Stimulated activated CD4-positive, alpha-beta T cell treated with anti-CD3 and anti-CD28 coated beads, Interleukin-1b, Interleukin-23, amount 100 ng/mL, for 24 hours (primary cell): ENCODE measurements around the gene MGAT5.
"Not testable (repeated sequence)": the region's sequence is repeated elsewhere in the genome, so short reads cannot be mapped to it uniquely, and the experiment has no call there.

Source experiments
- DNase-seq, 4 experiments: peaks; one replicate each; pipeline ENCODE4 v3.0.0-alpha.2; 2020; ENCODE audit warnings: low read depth in 4 of 4, low spot score in 1 of 4

MGAT5 gene

DNA sequence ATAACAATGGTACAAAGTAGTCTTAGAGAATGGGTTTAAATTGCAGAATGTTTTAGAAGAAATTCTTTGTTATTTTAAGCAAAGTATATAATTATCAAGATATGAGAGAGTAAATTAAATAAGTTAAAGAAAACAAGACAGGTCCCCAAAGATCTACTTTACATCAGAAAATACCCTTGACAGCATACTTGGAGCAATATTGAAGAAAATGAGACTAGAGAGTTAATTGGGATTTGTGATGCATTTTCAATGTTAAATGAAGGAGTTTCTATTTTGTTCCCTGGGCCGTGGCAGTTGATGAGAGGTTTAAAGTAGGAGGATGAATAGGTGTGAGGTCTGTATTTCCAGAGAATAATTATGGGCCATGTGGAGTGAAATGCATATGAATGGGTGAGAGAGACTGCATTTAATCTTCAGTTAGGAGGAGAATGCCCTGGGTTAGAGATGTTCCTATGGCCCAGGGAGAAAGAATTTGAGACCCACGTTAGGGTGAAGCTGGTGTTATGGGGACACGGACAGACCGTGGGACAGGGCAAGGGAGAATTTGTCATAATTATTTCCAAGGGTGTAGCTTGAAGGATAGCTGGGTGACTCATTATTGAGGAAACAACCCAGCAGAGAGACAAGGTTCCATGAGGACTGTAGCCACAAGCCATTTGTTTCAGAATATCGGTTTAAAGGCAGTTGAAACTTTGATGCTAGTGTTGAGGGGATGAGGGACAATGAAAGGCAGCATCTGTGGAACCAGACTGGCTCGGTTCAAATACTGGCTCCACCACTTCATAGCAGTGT lies 22.7 kb downstream of the MGAT5 start:
- no peak for DNase-seq

DNA sequence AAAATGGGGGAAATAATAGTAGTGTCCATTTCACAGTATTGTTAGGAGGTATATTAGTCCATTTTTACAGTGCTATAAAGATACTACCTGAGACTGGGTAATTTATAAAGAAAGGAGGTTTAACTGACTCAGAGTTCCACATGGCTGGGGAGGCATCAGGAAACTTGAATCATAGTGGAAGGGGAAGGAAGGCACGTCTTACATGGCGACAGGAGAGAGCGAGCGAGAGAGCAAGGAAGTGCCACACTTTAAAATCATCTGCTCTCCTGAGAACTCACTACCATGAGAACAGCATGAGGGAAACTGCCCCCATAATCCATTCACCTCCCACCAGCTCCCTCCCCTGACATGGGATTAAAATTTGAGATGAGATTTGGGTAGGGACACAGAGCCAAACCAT lies 23.4 kb downstream of the MGAT5 start:
- DNase-seq, result no peak

DNA sequence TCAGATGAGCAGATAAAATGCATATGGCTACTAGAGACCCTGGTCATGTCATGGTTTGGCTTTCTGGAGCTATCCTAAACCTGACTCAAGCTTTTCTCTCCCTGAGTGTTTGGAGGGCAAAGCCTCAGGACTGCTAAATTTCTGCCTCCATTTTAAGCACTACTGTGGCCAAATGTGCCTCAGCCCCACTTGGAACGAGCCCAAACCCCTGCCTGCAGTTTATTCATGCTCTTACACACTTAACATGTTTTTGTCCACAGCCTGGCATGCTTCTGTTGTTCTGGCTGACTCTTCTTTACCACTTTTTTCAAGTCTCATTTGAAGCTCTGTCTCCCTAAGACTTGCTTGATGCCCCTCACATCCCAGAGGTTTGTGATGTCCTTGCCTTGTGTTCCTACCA lies 24.7 kb downstream of the MGAT5 start:
- DNase-seq, result no peak

DNA sequence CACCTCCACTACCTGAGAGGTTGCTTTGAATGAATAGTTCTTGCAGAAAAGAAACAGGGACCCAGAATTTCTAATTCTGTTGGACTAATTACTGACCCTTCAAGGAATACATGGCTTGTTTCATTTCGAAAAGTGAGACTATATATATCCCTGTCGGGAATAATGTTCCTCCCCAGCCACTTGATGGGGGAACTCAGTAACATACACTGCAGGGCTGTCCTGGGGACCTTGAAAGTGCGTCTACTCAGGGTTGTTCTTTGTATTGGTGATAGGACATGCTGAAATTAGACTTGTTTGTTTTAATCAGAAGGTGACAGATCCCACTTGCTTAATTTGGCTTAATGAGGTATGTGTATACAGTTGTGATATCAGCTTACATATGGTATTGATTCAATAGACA lies 25.5 kb downstream of the MGAT5 start:
- DNase-seq, result no peak

DNA sequence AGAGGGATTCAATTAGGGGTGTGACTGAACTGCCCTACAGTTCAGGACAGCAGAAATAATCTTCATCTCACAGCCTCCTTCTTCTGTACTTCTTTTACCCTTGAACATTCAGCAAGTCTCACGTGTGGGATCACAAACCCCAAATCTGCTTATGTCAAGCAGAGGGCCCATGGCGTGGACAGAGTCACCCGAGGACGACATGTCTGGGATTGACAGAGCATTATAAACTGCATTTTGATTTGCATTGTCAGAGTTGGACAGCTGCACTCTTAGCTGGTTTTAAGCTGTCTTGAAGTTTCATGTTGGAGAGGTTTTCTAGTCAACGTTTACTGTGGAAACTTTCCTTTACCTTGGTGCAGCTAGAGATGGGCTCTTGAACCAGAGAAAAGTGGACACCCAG lies 26.4 kb downstream of the MGAT5 start:
- no peak for DNase-seq

DNA sequence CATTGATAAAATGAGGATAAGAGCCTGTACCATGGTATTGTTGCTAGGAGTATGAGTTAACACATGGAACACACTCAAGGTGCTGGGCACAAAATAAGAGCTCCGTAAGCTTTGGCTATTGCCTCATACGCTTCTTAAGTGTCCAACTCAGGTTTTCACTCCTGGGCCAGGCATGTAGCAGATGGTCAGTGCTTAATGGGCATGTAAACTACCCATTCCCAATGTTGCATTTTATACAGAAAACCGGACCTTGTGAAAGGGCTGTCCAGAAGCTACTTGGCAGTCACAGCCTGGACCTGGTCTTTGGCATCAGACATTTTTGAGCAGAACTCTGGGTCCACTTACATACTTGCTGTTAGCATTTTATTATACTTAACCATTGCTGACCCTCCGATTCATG lies 26.9 kb downstream of the MGAT5 start:
- no peak for DNase-seq

DNA sequence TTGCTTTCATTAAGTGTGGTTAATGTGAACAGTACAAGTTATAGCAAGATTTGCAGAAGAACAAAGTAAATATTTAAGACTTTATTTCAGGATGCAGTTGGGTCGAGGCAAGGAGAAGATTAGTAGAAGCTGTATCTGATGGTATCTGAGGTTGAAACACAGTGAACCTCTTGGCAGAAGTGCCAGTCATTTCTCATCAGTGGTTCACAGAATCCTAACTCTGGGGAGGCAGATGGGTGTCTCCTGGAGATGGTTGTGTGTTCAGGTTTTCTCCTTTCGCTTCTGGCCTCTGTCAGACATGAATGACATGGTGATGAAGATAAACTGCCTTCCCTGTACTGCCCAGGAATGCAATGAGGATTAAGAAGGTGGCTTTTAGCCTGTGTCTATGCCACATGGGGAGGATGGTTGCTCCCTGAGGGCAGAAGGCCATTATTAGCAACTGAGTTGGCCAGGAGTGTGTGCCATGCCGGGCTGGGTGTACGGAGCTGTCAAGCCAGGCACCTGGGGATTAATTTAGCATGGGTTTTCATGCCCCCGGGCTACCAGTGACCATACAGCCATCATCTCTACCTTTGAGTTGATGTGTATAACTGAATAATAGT lies 28.0 kb downstream of the MGAT5 start:
- DNase-seq, result no peak

DNA sequence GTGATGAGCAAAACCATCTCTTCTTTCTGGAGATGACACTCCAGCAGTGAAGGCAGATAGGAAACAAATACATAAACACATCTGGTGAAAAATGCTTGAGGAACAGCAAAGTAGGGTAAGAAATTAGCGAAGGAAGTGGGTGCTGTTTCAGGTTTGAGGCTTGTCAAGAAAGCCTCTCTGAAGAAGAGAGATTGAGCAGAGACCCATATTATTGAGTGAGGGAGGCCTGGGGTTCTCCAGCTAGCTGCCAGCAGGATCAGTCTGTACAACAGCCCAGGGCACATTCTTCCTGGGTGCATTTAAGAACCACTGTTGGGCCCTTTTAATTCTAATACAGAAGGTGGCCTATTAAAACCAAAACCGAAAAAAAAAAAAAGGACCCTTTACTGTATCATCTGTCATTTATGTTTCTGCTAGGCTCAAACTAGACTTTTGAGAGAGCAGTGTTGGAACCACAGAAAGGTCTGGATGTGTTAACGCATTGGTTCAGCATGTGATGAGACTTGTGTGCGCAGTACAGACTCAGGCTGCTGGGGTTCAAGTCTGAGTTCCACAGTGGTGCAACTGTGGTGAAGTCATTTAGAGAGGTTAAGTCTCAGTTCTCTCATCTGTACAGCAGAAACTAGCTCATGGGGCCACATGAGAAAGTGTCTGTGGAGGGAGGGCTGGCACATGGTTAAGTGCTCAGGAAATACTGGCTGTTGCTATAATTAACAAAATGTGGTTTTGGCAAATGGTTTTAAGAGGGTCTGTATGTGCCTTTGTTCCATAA lies 28.9 kb downstream of the MGAT5 start:
- peak in 1 of 4 experiments; percentile 25 for DNase-seq

DNA sequence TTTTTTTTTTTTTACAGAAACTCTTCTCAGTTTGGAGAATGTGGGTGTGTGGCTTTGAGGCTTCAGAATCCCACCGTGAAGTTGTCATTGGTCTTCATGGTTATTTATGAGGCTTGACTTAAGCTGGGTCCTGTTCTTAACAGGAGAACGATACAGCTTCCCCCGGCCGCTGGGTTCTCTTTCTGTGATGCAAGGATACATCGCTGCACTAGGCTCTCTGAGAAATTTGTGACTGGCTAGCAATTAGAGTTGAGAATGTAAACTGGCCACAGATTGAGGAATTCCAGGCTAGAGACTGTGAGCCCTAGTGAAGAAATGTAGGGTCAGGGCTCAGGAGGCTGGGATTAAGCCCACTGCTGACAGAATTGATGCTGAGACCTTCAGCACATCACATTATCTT lies 29.8 kb downstream of the MGAT5 start:
- no peak for DNase-seq

DNA sequence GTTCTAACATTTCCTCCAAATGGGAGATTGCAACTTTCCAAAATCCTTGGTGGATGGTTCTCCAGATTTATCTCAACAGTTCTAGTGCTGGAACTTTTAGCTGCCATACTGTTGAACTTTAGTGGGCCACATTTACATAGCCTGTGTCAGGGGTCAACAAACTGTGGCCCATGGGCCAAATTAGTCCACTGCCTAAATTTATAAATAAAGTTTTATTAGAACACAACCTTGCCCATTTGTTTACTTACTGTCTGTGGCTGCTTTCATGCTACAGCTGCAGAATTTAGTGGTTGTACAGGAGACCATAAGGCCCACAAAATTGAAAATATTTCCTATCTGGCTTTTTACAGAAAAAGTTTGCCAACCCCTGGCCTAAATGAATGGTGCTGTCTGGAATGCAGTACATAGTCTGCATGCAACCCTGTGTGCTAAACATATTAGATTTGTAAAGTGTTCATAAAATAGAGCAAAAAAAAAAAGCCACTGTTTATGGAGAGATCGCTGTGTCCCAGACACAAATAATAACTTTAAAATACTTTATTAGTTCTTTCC lies 30.3 kb downstream of the MGAT5 start:
- no peak for DNase-seq

DNA sequence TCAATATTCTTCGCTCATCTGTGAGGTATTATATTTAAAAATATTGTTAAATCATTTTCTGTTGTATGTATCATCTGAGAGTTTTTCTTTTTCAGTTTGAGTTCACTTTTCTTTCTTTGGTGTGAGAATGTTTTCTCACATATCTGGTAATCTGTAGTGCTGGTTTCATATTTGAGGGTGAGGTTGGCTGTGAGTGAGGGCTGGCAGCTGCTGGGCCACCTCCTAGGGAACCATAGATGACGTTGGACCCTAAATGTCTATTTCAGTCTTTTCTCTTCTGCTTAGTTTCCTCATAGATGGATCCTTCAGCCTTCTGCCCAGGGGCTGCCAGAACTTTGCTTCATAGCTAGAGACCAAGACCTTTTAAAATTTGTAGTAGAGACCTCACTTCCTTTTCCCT lies 33.5 kb downstream of the MGAT5 start:
- no peak for DNase-seq

DNA sequence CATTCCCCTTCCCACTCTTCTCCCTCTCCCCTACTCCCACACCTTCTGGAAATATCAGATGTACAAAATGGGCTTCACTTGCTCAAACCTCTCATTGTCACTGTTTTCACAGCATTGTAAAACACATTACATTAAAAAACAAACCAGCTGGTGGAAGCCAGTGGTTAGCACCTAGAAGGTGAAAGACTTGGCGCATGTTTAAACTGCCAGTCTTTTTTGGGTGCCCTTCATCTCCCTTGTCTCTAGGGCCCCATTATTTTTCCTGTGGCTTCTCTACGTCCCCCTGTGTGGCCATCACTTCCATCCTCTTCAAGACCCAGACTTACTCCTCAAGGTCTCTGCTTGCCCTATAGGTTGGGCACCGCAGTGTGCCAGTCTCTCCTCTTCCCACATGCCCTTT lies 34.9 kb downstream of the MGAT5 start:
- DNase-seq, result no peak

DNA sequence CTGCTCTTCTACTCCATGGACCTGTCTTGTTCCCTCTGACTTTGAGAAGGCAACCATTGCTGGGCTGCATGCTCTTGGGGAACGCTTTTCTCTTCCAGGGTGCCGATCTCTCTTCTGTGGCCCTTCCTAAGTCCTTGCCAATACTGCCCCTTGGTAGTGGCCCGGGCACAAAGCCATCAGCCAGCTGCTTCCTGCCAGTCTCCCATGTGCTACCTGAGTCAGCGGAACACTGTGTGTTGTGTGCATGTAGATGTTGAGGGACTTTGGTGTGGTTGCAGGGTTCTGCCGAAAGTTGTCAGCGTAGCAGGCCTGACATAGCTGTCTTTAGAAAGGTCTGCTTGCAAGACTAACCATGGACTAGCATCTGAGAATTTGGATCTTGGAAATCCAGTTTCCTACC lies 35.4 kb downstream of the MGAT5 start:
- DNase-seq, result no peak

DNA sequence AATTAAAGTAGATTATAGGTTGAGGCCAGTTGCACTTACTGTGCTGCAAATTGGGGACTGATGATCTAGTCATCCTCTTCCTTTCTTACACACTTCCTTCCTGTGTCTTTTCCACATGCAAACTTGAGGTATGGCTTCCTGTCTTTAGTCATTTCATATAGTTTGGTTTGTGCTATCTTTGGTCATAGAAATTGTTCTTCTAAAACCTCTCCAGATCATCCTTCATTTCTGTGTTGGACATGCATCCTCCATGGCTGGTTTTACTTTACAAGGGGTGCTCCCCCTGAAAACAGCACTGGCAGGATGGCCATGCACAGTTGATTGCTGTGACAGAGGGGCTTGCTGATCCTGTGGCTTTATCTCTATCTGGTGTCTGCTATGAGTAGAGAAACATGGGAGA lies 36.5 kb downstream of the MGAT5 start:
- DNase-seq, result no peak

DNA sequence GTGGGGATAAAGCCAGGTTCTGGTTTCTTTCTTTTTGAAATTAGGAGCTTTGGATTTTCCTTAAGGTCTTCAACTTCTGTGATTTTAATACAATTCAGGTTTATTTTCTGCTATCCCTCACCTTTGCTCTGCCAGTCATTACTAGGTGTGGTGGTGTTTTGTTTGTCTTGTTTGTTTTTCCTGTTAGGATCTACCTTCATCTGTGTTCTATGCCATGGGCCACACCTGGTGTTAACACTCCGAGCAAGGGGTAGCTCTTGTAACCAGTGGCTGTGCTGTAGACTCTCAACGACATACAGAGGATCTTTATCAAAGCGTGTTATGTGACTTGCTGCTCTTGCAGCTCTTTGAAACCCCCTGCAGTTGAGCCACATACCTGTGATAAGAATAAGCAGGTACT lies 38.6 kb downstream of the MGAT5 start:
- DNase-seq, result no peak

DNA sequence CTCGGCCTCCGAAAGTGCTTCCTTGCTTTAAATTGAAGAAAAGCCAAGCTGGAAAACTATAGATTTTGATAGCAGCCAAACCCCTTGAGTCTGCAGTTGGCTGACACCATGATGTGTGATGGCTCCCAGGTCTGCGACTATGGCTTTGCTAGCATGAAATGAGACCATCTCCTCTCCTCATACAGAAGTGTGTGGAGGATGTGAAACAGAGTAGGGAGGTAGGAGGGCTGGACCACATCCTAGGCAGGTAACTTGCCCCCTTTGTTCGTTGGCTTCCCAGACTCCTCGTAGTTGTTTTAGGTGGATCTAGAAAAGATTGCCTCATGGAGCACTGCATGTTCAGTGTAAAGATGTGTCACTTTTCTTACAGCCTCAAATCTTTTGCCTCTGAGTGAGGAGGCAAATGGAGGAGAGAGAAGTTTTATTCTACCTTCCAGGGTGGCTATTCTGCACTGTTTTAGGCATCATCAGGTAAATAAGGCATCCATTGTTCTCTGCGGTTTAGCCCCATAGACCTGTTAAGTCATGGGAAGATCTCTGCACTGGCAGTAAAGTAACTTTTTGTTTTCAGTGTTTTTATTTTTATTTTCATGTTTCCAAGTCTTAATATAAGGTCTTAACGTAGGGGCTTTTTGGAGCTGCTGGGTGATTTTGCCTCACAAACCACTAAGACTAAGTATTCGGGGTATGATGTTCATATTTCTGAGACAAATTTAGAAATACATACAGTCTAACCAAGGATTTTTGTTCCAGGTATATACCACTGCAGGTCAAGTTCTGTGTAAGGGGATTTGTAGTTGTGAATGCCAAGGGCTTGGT lies 40.1 kb downstream of the MGAT5 start:
- DNase-seq, result no peak

DNA sequence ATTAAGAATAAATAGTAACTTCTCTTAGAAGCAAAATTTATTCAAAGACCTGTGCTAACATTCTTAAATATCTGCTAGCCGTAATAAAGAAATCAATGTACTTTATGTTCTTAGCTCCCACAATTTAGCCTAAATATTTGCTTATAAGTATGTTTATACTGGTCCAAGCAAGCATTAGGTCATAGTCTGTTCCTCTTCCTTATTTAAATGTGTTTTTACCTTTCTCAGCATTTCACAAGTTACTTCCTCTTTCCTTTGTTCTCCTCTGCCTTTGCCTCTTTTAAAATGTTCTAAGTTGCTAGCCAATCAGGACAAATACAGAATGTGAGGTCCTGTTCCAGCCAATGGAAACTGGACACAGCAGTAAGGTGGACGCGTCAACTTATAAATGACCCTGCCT lies 40.7 kb downstream of the MGAT5 start:
- DNase-seq, result not testable (repeated sequence)

DNA sequence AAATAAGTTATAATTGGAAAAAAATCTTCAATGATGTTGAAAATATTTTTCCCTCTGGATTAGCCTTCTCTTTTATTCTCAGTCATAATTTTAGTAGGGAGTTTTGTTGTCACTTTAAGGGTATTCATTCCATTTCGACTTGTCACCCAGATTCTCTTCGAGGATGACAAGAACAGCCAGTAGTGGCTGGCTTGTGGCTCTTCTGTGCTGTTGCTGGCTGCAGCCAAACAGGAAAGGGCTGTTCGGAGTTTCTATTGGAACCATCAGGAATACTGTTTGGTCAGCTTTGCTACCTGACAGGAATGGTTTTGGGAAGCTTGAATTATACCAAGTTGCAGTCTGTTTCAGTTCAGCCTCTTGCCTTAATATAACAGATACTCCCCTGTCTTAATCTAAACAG lies 41.6 kb downstream of the MGAT5 start:
- no peak for DNase-seq

DNA sequence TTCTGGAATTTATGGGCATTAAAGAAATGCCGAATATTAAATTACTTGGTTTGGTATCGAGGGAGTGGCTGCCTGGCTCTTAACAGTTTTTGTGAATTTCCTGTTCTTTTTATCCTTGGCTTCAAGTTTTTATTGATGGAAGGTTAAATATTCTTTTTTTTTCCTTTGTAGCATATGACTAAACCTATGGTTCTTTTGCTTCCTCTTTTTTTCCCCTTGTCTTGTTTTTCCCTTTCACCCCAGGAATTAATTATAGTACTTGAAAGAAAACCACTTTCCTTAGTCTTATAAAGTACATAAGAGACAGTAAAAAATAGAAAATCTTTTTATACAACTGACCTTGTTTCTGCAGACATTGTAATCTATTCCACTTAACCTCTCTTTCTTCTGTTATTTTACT lies 42.4 kb downstream of the MGAT5 start:
- no peak for DNase-seq

DNA sequence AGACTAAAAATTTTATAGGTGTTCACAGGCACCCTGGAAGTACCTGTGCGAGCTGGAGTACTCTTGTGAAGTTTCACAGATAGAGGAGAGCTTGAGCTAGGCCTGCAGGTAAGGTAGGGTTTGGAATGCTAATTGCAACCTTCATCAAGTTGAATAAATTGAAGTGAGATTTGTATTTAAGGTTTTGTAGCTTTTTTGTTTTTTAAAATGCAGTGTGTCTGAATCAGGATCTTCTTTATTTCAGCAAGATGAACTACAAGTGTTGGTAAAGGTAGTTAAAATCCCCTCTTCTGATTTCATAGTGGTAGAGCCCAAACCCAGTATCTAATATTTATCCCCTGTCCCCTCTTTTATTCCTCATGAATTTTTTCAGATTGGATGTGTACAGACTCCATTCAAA lies 45.5 kb downstream of the MGAT5 start:
- no peak for DNase-seq

DNA sequence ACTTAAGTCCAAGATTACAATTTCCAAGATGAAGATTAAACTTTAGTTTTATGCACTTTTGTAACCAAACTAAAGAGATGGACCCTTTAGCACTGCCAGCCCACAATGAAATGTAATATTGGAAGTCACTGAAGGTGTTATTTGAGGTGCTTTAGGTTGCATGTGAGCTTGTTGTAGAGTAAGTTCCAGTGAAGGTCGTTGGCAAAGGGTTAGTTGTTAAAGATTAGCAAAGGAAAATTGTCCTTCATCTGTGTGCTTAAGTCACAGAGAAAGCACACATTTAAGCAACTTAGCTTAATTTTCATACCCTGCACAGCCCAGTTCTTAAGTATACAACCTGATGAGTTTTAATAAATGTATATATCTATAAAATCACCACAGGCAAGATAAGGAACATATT lies 46.7 kb downstream of the MGAT5 start:
- DNase-seq, result no peak
